GM21528 (cell line): ENCODE results near the gene NRARP.
"Not testable (repeated sequence)": the region's sequence is repeated elsewhere in the genome, so short reads cannot be mapped to it uniquely, and the experiment has no call there.

ENCODE experiments used
- ATAC-seq: cut with Tn5 transposase; IDR thresholded peaks from one replicate; pipeline ENCODE4 v1.9.1; 2021; ENCODE audit warnings: mild to moderate bottlenecking, moderate library complexity; ENCODE audit not compliant: unreplicated experiment, low FRiP score

The NRARP gene

DNA sequence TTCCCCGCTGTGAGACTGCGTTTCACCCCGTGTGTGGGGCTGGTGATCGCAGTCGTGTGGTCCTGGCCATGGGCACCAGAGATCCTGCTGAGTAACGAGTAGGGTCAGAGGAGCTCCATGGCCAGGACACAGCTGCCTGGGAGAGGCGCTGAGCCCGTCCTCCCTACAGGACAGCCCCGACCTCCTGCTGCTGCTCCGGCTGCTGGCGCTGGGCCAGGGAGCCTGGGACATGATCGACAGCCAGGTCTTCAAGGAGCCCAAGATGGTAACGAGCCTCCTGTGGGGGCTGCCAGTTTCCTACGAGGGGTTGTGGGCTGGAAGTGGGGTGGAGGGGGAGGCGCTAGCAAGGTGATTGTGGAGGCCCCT lies 35.9 kb downstream of the NRARP start:
- ATAC-seq: no peak

DNA sequence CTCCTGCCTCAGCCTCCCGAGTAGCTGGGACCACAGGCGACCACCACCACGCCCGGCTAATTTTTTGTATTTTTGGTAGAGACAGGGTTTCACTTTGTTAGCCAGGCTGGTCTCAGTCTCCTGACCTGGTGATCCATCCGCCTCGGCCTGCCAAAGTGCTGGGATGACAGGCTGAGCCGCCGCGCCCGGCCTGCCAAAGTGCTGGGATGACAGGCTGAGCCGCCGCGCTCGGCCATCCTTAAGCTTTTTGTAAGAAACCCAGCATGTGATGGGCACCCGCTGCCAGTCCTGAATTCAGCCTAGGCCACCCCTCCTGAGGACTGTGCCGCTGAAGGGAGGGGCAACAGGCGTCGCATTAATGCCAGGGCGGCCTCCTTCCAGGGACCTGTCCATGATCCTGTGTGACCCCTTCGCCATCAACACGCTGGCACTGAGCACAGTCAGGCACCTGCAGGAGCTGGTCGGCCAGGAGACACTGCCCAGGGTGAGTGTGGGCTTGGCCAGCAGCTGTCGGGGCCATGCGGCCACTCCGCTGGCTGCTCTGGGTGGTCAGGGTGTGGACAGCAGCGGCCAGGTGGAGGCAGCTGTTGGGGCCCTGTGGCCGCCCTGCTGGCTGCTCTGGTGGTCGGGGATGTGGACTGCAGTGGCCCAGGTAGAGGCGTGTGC lies 36.4 kb downstream of the NRARP start:
- ATAC-seq: no peak

DNA sequence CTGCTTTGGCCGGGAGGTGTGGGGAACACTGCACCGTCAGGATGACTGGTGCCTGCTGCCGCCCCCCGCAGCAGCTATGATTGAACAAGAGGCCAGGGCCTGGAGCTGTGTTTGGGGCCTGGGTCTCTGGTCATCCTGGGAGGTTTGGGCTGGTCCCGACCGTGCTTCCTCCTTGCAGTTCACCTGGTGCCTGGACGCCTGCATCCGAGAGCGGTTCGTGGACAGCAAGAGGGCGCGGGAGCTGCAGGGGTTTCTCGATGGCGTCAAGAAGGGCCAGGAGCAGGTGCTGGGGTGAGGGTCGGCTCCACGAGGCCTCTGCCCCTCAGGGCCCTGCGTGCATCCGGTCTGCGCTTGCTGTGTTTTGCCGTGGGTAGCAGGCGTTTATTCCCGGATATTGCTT lies 38.0 kb downstream of the NRARP start:
- no peak for ATAC-seq

DNA sequence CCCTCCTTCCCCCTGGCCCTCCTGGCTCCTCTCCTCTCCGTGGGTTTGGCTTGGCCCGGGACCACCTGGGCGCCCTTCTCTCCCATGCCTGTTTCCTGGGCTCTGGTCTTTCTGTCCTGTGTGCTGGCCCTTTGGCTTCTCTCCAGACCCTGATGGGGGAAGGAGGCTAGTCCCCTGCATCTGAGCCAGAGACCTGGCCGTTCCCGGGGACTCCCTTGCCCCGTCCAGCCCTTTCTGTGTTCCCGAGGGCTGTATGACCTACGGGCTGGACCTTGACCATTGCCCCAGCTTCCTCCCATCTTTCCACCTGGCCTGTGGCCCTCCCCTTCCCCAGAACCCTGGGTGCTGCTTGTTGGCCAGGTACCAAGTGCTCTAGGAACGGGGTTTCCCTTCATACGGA lies 38.6 kb downstream of the NRARP start:
- no peak for ATAC-seq

DNA sequence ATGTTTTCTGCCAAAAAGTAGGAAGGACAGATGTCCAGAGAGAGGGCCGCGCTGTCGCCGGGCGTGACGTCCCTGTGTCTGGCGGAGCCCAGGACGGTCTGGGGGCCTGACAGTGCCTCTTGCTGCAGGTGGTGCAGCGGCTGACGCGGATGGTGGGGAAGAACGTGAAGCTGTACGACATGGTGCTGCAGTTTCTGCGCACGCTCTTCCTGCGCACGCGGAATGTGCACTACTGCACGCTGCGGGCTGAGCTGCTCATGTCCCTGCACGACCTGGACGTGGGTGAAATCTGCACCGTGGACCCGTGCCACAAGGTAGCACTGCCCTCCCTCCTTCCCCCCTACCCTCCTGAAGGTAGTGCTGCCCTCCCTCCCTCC lies 39.2 kb downstream of the NRARP start:
- ATAC-seq: no peak

DNA sequence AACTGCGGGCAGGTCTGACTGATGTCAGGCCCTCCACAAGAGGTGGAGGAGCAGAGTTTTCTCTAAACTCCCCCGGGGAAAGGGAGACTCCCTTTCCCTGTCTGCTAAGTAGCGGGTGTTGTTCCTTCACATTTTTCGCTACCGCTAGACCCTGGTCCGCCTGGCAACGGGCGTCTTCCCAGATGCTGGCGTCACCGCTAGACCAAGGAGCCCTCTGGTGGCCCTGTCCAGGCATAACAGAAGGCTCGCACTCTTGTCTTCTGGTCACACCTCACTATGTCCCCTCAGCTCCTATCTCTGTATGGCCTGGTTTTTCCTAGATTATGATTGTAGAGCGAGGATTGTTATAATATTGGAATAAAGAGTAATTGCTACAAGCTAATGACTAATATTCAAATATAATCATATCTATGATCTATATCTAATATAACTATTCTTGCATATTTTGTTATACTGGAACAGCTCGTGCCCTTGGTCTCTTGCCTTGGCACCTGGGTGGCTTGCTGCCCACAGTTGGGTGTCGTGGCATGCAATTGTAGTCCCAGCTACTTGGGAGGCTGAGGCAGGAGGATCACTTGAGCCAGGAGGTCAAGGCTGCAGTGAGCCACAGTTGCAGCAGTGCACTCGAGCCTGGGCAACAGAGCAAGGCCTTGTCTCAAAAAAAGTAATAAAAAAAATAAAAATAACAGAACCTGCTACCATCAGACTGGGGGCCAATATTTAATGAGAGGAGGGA lies 39.7 kb downstream of the NRARP start:
- not testable (repeated sequence) for ATAC-seq

DNA sequence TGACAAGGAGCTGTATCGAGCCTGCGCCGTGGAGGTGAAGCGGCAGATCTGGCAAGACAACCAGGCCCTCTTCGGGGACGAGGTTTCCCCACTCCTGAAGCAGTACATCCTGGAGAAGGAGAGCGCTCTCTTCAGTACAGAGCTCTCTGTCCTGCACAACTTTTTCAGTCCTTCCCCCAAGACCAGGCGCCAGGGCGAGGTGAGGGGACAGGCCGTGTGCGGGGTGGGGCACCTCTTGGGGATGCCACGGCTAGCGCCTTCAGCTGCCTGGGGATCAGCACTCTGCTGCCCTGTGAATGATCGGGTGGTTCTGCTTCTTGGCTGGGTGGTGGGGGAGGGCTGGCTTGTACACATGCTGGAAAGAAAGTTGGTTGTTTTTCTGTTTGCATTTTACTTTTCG lies 45.2 kb downstream of the NRARP start:
- no peak for ATAC-seq

DNA sequence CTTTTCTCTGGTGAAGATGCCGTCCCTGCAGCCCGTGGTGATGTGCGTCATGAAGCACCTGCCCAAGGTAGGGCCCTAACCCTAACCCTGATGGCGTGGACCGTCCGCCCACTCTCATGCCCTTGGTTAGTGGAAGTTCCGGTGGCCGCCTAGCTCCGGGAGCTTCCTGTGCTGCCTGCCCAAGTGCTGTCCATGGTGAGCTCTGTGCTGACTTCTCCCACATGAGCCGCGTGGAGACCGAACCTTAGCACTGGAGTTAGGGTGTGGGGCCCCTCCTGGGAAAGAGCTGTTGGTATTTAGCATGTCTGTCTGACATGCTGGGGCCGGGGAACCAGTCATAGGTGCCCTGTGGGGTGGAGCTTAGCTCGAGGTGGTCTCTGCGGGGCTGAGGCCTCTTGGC lies 45.7 kb downstream of the NRARP start:
- ATAC-seq: no peak

DNA sequence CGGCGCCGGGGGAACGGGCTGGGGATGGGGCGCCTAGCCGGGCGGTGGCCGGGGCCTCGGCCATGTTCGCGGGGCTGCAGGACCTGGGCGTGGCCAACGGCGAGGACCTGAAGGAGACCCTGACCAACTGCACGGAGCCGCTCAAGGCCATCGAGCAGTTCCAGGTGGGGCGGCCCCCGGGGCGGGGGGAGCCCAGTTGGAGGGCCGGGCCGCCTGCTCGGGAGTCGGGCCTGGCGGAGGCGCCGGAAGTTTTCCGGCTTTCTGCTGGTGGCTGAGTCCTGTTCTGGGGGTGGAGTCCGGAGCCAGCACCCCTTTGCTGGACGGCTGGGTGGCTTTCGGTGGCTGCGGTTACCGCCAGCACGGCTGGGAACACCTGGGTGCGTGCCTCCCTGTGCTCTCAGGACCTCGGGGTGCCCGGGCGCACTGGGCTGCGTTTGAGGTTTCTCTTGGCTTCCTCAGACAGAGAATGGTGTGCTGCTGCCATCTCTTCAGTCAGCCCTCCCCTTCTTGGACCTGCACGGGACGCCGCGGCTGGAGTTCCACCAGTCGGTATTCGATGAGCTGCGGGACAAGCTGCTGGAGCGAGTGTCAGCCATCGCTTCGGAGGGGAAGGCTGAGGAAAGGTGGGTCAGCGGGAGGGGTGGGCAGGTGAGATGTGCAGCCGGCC lies 46.5 kb downstream of the NRARP start:
- peak; percentile 33 for ATAC-seq

DNA sequence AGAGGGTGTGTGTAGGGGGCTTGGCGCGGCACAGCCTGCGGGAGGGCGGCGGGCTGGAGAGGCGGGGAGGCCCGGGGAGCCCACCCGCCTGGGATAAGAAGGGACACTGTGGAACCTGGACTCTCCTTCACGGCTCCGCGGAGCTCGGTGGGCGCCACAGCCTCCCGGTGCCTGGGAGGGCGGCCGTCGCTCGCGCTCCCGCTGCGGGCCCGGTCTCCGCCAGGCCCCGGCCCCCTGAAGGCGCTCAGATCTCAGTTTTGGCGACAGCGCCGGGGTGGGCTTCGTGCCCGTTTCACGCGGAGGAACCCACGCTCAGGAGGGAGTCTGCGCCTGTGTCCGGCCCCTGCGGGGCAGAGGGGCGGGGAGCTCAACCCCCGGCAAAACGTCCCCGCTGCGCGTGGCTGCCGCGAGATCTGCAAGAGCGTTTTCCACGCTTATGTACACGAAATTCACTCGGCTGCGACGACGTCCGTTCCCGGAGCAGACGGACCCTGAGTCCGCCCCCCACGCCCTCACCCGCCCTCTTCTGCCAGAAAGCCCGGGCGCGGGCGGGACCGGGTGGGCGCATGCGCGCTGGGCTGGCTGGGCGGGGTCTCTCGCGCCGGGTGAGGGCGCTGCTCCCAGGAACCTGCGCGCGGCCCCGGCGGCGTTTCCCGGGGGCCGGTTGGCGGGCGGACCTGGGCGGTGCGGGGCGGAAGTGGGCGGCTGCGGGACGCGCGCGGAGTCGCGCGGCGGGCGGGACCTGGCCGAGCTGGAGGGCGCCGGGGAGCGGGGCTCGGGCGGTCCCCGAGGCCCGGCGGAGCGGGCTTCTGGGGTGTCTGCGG lies 47.2 kb downstream of the NRARP start, which contains the start of gene NELFB:
Gene NELFB, plus strand, starts transcription at position 704 of the 824 bp plus-strand sequence.
- peak; percentile 66 for ATAC-seq

DNA sequence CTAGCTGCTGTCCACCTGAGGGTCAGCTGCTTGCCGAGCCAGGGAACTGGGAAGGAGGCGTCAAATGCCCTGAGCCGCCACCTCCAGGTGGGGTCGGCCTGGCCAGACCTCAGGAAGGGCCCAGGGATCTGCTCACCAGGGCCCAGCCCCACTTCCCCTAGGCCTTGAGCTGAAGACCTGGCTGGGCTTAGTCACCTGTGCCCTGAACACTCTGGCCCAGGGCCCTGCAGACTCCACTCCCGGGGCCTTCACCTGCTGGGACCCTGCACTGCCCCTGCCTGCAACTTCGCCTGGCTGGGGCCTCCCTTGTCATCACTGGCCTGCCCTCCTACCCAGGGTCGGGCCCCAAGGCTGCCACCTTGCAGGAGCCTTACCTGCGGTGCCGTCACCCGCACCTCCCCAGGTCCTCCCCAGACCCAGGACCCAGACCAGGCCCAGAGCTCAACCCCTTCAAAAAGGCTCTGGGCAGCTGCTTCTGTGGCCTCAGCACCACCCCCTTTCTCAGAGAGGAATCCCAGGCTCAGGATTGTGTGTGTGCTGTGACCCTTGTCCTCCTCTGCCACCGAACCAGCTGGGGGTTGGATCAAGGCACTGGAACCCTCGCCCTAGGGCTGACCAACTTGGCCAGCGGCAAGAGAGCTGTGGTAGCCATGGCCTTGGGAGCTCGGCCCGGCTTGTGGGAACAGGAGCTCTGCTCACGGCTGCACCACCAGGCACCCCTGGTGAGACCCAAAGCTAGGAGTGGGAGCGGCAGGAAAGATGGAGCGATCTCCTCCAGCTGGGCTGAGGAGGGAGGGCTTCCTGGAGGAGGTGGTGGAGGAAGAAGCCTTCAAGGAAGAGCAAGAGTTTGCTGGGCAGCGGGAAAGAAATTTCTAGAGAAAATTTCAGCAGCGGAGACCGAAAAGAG lies 48.1 kb downstream of the NRARP start:
- no peak for ATAC-seq

DNA sequence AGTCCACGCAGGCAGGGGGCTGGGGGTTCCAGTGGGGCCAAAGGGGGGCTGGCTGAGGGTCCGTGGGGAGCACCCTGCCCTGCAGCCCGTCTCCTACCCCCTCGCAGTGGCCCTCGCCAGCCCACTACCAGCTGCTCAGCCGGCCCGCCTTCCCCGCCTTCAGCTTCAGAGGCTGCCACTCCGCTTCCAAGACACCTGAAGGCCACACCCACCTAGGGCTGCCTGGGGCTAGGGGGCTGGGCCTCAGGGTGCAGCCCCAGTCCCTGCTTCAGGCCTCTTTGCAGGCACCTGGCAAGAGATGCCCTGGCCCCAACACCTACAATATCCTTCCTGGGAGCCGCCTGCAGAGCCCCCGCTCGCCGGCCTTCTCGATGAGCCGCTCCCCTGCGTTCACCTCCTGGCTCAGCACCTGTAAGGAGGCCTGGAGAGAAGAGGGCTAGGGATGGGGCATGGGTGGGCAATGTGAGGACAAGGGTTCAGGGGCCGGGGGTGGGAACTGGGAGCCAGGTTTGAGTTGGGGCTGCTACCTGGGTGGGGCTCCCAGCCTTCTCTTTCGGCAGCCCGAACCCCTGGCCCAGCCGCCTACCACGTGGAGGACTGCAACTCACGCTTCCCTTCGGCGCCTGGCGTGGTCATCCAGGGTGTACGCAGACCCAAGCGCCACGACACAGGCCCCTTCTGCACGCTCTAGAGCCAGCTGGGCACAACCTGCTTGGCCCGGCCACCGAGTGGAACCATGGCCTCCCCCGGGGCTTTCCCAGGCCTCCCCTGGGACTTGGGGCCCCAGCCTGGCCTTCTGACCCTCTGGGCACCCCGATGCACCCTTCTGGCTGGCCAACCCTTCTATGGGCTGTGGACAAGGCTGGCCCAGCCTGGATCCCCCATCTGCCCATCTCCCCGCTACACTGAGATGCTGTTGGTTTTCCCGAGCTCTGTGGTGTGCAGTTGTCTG lies 49.2 kb downstream of the NRARP start:
- ATAC-seq: no peak

DNA sequence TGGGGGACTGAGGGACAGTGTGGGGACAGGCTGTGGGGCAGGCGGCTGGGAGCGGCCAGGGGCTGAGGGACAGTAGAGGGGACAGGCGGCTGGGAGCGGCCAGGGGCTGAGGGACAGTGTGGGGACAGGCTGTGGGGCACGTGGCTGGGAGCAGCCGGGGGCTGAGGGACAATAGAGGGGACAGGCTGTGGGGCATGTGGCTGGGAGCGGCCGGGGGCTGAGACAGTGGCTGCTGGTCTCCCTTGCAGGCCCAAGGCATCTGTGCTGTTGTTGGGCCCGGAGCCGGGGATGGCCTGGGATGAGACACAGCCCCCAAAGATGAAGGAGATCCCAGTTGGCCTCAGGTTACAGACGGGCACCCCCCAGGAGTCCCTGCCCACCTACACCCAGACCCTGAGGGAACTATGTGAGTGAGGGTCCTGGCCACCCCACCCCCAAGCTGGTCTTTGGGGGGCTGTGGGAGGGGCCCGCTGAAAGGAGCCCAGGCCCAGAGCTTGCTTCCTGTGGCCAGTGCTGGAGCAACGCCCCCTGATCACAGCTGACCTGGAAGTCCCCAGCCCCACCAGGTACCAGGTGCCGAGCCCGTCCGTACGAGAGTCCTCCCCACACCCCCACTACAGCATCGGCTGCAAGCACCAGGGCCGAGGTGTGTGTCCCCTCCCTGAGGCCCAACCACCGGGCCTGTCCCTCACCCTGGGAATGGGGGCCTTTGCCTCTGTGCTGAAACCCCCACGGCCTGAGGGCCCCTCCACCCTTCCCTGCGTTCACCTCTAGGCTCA lies 50.4 kb downstream of the NRARP start:
- no peak for ATAC-seq

DNA sequence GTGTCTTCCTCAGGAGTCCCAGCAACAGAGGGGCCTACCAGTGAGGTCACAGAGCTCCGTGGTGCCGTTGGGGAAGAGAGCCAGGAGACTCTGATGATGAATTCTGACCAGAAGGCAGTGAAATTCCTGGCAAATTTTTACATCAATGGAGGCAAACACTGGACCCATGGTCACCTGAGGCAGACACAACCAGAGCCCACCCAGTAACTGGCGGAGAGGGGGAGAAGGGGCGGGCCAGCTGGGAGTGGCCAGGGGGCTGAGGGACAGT lies 50.9 kb downstream of the NRARP start, which contains the start of gene STPG3:
Gene STPG3, plus strand, starts transcription at position 93 of the 268 bp plus-strand sequence. Its CDS starts 1 bp downstream, at position 94.
- no peak for ATAC-seq

DNA sequence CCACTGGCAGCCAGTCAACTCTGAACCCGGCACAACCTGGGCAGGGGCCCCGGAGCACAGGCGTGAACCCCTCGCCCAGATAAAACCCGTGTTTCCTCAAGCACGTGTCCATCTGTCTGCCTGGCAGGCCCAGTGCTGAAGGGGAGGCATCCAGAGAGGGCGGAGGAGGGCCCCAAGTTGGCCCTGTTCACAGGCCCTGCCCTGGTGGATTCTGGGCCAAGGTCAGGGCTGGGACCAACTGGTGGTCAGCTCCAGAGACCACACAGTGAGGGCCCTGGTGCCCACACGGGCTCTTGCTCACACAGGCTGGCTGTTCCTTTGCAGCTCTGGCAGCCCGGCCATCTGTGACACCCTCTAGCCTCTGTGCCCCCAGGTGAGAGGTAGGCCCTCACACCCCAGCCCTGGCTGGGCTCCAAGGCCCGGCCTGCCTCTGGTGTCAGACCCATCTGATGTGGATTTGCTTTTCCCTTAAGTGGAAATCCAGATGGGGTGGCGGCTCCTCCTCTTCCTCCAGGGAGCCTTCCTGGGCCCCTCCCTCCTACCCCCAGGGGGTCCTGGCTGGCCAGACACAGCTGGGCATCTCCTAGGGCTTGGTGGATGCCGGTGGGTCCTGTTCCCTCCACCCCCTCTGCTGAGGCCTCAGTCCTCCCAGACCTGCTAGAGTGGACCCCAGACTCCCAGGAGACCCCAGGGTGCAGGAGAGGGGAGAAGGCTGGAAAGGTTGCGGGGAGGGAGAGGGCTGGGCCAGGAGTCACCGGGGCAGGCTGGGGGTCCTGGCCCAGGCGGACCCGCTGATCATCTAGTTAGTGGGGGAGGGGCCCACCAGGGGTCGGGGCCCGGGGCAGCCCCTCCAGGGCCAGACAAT lies 51.5 kb downstream of the NRARP start:
- no peak for ATAC-seq
